Pons (tissue), 1 donor: ENCODE results near the gene ZNF775.

ENCODE experiments used
- DNase-seq: peaks from one replicate; pipeline ENCODE4 v3.0.0-alpha.2; 2016; ENCODE audit warnings: low spot score

The ZNF775 gene

DNA sequence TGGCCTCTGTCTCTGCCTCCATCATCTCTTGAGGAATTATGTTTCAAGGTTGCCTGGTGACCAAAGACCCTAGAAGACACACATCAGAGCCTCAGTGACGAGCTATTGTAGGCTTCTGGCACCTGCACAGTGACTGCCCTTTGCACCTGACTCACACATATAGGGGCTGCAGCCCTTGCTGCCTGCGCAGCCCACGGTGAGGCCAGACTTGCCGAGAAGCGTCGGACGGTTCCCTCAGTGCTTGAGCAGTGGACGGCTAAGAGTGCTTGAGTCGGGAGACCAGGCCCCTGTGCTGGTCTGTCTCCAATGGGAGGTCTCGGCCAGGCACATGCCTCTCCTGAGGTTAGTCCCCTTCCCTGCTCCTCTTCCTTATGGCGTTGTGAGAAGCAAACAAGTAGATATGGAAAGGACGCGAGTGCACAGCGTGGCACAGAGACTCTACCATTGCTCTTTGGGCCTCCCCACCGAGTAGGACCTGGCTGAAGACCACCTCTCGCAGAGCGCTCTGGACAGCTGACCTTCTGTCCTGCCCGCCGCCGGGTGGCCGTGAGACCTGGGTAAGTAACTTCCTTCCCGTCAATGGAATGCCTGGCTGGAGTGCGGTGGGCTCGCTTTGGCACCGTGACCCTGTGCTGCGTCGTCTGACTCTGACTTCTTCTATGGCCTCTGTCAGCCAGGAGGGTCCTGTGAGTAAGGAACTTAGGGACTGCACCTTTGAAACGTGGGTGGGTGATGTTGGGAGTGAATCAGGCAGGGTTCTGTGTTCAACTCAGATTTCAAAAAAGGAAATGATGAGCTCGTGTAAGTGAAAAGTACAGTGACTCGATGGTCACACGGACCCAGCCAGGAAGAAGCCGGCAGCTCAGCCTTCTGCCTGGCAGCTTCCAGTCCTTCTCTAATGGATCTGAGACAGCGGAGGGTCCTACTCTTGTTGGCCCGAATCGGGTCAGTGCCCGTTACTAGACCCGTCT is 33.7 kb downstream of the ZNF775 start:
- no peak for DNase-seq

DNA sequence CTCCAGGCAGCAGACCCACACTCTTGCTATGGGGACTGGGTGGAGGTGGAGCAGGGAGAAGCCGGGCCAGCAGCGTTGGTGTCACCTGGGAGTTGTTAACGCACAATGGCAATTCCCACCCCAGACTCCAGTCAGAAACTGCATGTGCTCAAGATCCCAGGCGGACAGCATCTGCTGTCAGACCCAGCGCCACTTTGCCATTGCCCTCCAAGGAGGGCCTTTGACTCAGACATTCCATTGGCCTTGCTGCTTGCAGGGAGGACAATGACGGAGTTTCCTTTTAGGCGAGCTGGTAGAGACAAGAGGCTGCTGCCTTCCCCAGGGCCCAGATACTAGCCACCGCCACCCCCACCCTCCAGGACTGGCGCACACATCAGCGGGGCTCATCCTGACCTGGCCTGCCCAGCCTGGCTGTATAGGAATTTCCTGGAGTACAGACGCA is 34.5 kb downstream of the ZNF775 start:
- DNase-seq, result no peak

DNA sequence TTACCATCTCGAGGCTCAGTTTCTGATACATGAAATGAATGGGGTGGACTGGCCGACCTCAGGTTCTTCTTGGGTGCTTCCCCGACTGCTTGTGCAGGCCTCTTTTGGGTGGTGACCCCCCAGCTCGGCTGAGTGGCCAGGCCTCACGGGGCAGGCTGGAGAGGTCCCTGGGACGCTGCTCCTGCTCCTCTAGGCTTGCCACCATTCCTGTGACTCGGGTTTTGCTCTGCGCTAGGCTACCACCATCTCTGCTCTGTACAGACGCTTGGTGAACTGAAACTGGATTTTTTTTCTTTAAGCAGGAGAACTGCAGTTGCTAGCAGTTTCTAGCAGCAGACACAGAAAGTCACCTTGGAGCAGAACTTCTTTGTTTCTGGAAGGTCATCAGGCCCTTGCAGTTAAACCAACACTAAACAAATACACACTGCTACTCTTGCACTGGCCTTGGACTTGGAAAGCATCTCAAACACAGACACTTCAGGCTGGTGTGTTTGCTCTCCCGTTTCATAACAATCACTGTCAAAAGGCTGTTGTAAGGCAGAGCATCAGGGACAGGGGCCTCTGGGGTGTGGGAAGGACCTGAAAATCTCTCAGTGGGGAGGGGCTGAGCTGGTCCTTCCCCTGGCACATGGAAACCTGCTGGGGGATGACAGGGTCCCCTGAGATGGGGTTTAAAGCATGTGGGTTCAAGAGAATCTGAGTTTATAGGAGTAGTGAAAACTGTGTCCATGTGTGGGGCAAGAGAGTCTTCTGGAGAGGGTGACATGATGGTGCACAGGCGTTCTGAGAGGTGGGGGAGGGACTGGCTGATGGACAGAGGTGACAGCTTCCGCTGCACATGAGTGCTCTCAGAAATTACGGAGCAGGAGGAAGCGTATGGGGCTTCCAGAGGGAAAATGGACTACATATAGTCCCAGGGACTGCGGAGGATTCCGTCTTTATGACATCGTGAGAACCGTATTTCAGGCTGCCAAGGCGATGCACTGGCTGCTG is 36.3 kb downstream of the ZNF775 start:
- DNase-seq, result no peak

DNA sequence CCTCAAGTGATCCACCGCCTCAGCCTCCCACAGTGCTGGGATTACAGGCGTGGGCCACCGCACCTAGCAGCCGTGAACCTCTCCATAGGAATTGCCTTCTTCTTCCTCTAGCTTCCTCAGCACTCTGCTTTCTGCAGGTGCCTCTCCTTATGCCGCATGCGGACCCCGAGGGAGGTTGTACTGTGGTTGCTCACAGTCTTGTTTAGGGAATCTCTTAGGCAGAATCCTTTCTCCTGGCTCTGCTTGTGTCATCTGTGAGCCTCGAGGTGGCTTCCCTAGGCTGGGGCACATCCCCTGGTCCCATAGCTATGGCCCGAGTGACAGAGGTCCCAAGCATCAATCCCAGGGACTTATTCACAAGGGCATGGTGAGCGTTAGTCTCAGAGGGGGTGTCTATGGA is 38.1 kb downstream of the ZNF775 start:
- DNase-seq, result no peak

DNA sequence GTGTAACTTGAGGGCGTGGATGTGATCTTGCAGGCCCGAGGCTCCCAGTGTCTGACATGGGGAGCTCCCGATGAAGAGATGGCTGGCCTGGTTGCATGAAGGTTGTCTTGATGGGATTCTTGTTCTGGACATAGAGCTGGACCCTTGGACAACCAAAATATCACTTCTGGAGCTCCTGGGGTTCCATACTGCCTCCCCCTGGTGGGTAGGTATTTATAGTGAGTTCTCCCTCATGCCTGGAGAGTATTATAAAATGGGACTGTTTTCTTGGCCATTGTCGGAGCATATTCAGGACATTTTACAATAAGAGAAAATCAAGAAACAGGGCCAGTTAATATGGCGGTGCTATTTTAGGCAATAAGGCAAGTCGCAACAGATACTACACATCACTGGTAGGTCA is 38.7 kb downstream of the ZNF775 start:
- DNase-seq, result no peak

DNA sequence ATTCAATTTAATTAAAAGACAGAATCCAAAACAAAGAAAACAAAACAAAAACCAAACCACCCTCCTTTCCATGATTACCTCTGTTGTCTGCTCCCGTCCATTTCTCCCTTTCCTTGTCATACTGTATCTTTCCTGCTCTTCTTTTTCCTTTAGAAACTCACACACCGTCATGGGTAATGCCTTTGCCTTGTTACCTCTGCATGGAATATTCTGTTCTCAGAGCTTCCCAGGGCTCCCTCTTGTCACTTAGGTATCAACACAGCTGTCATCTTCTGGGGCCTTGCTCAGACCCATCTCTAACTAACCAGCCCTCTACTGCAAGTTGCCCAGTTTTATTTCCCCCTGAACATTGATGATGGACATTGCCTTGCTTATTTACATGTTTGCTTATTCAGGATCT is 41.1 kb downstream of the ZNF775 start:
- no peak for DNase-seq

DNA sequence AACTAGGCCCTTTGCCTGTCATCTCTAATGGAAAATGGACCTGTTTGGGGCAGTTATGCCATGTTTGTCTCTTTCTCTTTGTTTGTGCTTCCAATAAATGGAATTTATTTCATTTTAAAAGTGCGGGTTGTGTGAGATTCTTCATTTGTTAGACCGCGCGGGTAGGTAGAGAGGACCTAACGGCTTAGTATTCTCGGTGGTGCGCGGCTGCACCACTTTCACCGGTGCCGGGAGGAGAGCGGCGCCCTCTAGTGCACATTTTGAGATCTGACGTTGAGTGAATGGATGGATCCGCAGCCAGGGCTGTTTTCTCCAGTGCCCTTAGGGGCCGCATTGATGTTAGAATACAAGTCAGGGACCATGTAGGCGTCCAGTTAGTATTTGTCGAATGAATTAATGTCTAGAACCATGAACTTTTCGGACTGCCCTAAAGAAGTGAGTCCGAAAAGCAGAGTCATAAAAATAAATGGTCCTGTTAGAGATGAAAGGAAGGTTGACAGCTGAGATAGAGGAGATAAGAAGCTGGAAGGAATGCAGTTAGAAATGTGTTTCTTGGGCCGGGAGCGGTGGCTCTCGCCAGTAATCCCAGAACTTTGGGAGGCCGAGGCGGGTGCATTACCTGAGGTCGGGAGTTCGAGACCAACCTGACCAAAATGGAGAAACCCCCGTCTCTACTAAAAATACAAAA is 42.0 kb downstream of the ZNF775 start:
- peak; percentile 80 for DNase-seq

DNA sequence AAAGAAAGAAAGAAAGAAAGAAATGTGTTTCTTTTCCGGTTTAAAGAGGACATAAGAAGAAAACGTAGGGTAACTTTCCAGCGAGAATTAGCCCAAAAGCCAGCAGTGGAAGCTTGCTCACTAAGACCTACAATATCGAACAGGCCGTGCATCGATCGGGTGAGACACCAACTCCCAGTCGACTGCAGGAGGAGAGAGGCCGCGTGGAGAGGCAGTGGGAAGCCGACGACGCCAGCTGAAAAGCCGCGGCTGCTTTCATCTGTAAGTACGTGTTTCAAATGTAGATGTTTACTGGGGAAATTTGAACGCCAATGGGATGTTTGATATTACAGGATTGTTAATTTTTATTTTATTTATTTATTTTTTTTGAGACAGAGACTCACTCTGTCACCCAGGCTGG is 42.7 kb downstream of the ZNF775 start:
- DNase-seq, result no peak

DNA sequence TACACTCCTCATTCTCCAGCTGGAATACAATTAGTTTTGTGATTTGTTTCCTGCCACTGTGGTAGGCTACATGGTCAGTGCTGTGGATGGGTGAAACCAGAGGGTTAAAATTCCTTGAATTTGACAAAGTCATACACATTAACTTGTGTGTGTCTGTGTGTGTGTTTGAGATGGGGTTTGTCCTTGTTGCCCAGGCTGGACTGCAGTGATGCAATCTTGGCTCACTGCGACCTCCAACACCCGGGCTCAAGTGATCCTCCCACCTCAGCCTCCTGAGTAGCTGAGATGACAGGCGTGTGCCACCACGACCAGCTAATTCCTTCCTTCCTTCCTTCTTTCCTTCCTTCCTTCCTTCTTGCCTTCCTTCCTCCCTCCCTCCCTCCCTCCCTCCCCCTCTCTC is 46.5 kb downstream of the ZNF775 start:
- DNase-seq, result no peak

DNA sequence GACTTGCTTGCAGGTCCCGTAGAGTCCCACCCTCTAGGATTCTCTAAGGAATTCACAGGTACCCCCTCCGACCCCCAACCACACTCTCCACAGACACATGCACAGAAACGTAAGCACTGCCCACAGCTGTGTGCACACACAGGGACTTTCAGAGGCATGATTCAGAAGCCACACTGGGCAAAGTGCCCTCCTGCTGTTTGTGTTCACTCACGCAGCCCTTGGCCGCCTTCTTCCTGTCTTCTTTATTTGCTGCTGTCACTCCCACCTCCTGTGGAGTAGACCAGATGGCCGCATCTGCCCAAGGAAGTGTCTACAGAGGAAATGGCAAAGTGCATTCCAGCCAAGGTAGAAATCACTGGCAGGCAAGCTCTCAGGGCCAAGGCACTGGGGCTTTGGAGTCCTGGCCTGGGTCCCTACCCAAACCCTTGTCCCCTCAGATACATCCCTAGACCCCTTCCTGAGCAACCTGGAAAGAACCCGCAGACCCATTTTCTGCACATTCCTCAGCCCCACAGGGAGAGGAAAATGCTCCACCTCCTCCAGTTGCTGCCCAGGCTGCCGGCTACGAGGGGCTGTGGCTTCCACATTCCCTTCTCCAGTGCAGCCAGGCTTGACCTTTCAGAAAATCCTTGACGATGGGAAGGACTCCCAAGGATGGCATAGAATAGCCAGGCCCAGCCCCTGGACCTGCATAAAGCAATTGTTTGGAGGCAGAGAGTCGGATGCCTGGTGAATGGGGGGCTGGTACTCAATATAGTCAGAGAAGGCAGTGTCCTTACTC is 49.7 kb downstream of the ZNF775 start:
- DNase-seq, result peak; percentile 61

DNA sequence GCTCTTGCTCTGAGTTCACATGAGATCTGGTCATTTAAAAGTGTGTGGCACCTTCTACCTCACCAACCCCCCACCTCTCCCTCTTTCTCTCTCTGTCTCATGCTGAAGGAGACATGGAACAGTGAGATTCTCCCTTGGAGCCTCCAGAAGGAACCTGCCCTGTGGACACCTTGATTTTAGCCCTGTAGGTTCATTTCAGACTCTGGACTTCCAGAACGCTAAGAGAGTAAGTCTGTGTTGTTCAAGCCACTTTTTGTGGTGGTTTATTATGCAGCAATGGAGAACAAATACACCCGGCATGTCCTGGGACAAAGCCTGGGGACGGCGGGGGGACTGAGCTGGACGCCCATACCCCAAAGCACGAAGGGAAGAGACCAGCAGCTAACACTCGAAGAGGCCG is 50.6 kb downstream of the ZNF775 start:
- no peak for DNase-seq

DNA sequence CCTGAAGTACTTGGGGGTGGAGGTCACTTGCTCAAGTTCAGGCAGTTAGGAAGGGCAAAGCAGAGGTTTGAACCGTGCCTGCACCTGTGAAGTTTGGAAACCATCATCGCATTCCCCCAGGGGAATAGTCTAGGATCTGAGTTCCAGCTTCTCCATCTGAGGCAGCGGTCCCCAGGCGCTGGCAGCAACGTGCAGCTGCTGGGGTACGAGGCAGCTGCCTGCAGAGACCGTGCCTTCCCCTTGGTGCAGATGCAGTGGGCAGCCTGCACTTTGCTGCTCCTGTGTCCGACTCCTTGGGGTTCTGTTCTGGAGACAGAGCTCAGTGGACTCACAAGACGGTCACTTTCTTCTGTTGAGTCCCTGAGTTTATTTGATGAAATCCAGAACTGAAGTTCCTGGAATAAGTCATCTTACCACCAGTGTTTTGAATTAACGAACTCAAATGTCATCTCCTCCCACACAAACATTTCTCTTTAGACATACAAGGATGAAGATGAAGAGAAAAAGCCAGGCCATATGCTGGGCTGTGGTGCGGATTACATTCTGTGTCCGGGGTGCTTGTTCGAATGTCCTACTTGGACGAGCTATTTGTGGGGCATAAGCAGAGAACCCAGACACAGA is 51.4 kb downstream of the ZNF775 start:
- DNase-seq, result no peak

DNA sequence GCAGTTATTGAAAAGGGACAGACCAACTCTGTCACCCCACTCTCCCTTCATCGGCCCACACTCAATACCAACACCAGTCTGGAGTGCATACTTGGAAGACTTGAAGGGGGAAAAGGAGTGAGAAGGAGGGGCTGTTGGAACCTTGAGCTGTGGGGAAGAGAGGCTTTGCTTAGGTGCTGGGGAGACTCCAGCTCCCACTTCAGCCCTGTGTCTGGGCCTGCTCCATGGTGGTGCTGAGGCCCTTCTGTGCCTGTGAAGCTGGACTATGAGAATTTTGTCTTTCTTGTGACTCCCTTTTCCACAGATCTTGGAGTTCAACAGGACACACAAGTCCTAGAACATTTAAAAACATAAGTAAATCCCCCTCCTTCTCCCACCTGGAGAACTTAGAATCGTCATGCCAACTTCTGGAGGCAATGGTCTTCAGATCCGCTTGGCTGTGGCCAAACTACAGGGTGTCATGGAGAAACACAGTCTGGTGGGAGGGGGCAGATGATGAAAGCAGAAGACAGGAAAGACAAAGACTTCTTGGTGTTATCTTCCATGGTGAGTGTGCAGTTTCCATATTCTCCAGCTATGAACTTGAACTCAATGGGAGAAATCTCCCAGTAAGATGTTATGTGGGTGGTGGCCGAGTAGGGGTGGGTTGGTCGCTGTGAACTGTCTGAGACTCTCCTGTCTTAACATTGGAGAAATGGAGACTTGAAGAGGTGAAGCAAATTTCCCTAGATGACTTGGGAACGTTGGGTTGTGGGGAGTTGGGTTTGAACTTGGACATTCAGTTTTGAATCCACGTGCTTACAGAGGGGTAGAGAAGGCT is 52.9 kb downstream of the ZNF775 start:
- DNase-seq, result no peak

DNA sequence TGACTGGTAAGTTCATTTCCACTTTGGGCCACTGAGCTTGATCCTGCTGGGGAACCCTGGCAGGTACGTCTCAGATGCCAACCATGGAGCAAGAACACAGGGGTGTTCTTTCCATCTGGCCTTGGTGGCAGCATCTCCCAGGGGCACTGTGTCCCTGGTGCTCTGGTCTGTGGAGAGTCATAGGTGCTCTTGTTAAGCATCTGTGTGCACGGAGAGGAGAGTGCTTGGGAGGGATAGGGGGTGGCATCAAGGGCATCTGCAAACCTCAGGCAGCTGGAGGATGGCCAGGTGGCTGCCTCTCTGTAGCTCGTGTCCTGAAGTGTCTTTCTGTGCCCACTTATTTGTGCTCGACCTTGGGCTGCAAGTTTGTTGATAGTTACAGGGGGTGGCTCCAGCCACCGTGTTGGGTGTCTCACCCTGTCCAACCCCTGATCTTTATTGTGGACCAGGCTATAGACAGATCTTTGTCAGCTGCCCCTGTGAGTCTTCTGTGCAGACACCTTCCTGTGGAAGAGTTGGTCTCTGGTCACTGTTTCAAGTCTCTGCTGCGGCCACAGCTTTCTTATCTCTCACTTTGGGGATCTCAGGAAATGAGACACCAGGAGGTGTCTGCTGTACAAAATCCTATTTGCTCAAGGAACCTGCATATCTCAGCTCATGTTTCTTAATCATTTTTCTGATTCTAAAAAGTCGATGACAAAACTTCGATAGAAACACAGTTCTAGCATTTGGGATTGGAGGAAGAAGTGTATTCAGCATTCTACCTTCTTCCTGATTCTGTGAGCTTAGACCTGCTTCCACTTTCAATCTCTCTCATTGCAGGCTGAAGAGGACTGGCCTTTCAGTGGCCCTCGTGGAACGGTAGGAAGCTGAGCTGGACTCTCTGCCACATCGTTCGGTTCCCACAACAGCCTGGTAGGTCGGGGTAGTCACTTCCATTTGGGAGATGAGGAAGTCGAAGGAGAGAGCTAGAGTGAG is 54.1 kb downstream of the ZNF775 start:
- DNase-seq, result peak; percentile 71

DNA sequence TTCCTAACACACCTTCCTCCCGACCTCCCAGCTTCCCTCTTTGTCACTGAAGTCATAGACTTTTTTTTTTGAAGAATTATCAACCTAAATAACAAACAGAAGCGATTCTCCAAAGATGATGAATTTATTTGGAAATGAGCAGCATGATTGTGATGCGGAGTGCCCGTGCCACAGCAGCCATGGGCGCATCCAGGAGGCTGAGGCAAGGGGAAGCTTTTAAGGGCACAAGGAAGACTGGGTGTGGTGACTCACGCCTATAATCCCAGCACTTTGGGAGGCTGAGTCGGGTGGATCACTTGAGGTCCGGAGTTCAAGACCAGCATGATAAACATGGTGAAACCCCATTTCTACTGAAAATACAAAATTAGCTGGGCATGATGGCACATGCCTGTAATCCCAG is 55.1 kb downstream of the ZNF775 start:
- no peak for DNase-seq

DNA sequence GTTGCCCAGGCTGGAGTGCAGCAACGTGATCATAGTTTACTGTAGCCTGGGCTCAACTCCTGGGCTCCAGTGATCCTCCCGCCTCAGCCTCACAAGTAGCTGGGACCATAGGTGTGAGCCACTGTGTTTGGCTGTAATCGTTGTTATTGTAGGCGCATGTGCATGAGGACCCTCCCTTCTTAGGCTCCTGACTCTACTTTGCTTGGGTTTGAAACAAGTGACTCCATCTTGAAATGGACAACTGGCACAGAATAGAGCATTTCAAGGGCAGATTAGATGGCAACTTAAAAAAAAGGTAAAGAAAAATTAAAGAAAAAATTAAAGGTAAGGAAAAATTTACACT is 55.9 kb downstream of the ZNF775 start:
- DNase-seq, result no peak

DNA sequence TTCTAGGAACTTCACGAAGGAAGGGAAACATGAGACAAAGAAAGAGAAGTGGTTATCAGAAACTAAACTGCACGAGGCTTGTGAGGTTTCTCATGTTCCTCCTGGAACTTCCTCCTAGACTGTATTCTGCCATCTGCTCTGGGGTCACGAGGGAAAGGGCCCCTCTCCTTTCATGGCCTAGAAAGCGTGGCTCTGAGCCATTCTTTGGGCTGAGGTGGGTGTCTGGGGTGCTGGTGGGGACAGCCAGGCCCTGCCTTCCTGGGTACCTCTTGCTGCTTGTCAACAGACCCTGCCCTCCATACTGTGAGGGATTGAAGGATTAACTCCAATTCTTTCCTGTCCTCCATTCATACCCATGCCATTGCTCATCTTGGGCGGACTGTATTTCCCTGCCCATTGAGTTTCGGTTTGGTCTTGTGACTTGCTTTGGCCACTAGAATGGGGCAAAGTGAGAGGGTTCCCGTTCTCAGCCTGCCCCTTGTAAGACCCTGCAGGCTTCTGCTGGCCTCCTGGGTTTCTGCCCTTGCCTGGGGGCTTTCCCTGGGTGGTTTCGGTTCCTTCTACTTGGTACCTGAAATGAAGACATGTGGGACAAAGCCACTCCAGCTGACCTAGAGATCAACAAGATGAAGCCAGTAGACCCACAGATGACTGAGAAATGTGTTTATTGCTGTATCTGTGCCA is 56.4 kb downstream of the ZNF775 start:
- peak; percentile 80 for DNase-seq

DNA sequence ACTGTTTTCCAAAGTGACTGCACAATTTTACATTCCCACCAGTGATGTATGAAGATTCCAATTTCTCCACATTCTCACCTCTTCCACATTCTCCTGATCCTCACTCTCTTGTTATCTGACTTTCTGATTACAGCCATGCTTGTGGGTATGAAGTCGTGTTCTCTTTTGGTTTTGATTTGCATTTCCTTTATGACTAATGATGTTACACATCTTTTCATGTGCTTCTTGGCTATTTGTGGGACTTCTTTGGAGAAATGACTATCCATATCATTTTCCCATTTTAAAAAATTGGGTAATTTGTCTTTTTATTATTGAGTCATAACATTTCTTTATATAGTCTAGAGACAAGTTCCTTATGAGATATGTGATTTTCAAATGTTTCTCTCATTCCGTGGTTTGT is 60.8 kb downstream of the ZNF775 start:
- DNase-seq, result no peak
